HepG2 (cell line): ENCODE results near the gene PPP1R18. TPM values are rescaled to one million over a fixed set of nuclear protein-coding genes. Genes with fewer than 3 reads are reported as not detected.
A peak's percentile ranks its signal among the peaks of the same experiment; 100 is the strongest.

Experiments used
- DNMT3B ChIP-seq: conservative IDR thresholded peaks from 2 replicates; pipeline ENCODE4 v1.6.1; 2016; ENCODE audit warnings: missing biosample characterization, control low read depth
- DZIP1 ChIP-seq: sonication (generic); formaldehyde crosslinking; IDR thresholded peaks from 2 replicates; pipeline ENCODE4 v1.5.0; 2020; ENCODE audit warnings: mild to moderate bottlenecking, missing genetic modification reagents
- FIP1L1 ChIP-seq: fragments of 200-400 bp; formaldehyde crosslinking; IDR thresholded peaks from 2 replicates; pipeline ENCODE4 v1.6.1; 2018; ENCODE audit warnings: low read depth, mild to moderate bottlenecking, low read length, moderate library complexity, borderline replicate concordance; ENCODE audit not compliant: insufficient read depth
- GFI1 ChIP-seq: sonication (generic); formaldehyde crosslinking; IDR thresholded peaks from 2 replicates; pipeline ENCODE4 v1.5.0; 2020; ENCODE audit warnings: missing genetic modification reagents, mild to moderate bottlenecking, borderline replicate concordance
- MED1 ChIP-seq: sonication (generic); formaldehyde crosslinking; IDR thresholded peaks from 2 replicates; pipeline ENCODE4 v1.4.0; 2020; ENCODE audit warnings: missing genetic modification reagents
- SCMH1 ChIP-seq: sonication (generic); formaldehyde crosslinking; IDR thresholded peaks from 2 replicates; pipeline ENCODE4 v1.9.0; 2021; ENCODE audit warnings: missing genetic modification reagents, mild to moderate bottlenecking, borderline replicate concordance
- TBP ChIP-seq: sonication (generic); formaldehyde crosslinking; IDR thresholded peaks from 2 replicates; pipeline ENCODE4 v1.5.0; 2020; ENCODE audit warnings: missing genetic modification reagents
- TFDP2 ChIP-seq: sonication (generic); formaldehyde crosslinking; IDR thresholded peaks from 2 replicates; pipeline ENCODE4 v1.4.0; 2020; ENCODE audit warnings: missing genetic modification reagents
- U2AF2 ChIP-seq: fragments of 200-400 bp; formaldehyde crosslinking; IDR thresholded peaks from 2 replicates; pipeline ENCODE4 v1.6.1; 2017; ENCODE audit warnings: low read depth, mild to moderate bottlenecking, low read length
- ZBTB34 ChIP-seq: sonication (generic); formaldehyde crosslinking; IDR thresholded peaks from 2 replicates; pipeline ENCODE4 v1.8.0; 2022; ENCODE audit warnings: mild to moderate bottlenecking, missing genetic modification reagents
- ZNF180 ChIP-seq: sonication (generic); formaldehyde crosslinking; IDR thresholded peaks from 2 replicates; pipeline ENCODE4 v1.4.0; 2020; ENCODE audit warnings: low read depth, missing genetic modification reagents, borderline replicate concordance
- ZNF230 ChIP-seq: sonication (generic); formaldehyde crosslinking; IDR thresholded peaks from 2 replicates; pipeline ENCODE4 v1.4.0; 2020; ENCODE audit warnings: mild to moderate bottlenecking, missing genetic modification reagents
- ZNF709 ChIP-seq: sonication (generic); formaldehyde crosslinking; IDR thresholded peaks from 2 replicates; pipeline ENCODE4 v1.5.0; 2020; ENCODE audit warnings: mild to moderate bottlenecking, missing genetic modification reagents
- ZNF879 ChIP-seq: sonication (generic); formaldehyde crosslinking; IDR thresholded peaks from 2 replicates; pipeline ENCODE4 v1.8.1; 2023; ENCODE audit warnings: missing genetic modification reagents
- ZSCAN22 ChIP-seq: sonication (generic); formaldehyde crosslinking; IDR thresholded peaks from 2 replicates; pipeline ENCODE4 v1.4.0; 2020; ENCODE audit warnings: mild to moderate bottlenecking, missing genetic modification reagents
- polyA plus RNA-seq, 8 experiments: library from polyadenylated mRNA; depleted of rRNA in 3 of 8; stranded (reverse) in 7 of 8; unstranded in 1 of 8; fragments of >200 nt; fragmentation: Illumina TruSeq in 4 of 8; extraction: Trizol in 4 of 8; gene quantifications; 2 replicates each; pipeline versions ENCODE4 v1.2.1 to v1.2.3, GENCODE V29; 2011 to 2016; ENCODE audit warnings: low read depth in 4 of 8, missing spikeins in 1 of 8, mixed read lengths in 1 of 8; ENCODE audit not compliant: insufficient read depth in 1 of 8
- total RNA-seq, 5 experiments: library from RNA; depleted of rRNA; stranded (reverse); fragments of >200 nt; fragmentation: Illumina TruSeq; extraction: Trizol; gene quantifications; 2 replicates each; pipeline ENCODE4 v1.2.3, GENCODE V29; 2016; ENCODE audit warnings: low read depth in 1 of 5
- TF ChIP-seq, protein P1 (sequence below): sonication (generic); formaldehyde crosslinking; IDR thresholded peaks from 2 replicates; pipeline ENCODE4 v1.4.0; 2020; ENCODE audit warnings: mild to moderate bottlenecking, missing genetic modification reagents

PPP1R18 gene
- total and polyA plus RNA-seq, 2 of the 13 experiments (the other 11 are each of a cell fraction or from before 2014, with no cell fraction given), result 4.9 to 9.2 TPM

DNA sequence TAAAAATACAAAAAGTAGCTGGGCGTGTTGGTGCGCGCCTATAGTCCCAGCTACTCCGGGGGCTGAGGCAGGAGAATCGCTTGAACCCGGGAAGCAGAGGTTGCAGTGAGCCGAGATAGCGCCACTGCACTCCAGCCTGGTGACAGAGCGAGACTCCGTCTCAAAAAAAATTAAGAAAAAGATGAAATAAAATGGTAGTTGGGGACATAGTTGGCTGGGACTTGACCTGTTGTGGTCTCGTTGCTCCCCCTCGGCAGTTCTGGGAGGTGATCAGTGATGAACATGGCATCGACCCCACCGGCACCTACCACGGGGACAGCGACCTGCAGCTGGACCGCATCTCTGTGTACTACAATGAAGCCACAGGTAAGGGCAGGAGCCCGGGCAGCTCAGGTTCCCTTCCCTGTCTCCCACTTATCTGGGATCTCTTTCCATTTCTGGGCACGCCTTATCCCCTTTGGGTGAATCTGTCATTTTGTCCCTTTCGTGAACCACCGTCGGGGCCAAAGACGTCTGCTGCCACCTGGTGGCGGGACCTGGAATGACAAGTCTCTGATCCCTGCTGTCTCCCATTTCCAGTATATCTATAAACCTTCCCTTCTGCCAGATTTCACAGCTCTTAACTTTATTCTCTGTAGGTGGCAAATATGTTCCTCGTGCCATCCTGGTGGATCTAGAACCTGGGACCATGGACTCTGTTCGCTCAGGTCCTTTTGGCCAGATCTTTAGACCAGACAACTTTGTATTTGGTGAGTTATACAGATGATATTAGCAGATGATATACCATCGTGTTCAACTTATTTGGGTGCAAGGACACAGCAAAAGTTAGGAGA is 36.1 kb upstream of the PPP1R18 start (continued):
- TF ChIP-seq, protein P1, sequence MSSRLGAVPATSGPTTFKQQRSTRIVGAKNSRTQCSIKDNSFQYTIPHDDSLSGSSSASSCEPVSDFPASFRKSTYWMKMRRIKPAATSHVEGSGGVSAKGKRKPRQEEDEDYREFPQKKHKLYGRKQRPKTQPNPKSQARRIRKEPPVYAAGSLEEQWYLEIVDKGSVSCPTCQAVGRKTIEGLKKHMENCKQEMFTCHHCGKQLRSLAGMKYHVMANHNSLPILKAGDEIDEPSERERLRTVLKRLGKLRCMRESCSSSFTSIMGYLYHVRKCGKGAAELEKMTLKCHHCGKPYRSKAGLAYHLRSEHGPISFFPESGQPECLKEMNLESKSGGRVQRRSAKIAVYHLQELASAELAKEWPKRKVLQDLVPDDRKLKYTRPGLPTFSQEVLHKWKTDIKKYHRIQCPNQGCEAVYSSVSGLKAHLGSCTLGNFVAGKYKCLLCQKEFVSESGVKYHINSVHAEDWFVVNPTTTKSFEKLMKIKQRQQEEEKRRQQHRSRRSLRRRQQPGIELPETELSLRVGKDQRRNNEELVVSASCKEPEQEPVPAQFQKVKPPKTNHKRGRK (CRISPR knock-in tag), result no peak
- TF ChIP-seq U2AF2 (0 out of 2 replicates have a peak, but pooled peaks have one; percentile 32), ZNF709 (CRISPR knock-in tag) (no peak; the same call in 1 of the 2 replicates), ZNF879 (CRISPR knock-in tag) (no peak), ZNF230 (CRISPR knock-in tag) (no peak), TFDP2 (CRISPR knock-in tag) (no peak), DZIP1 (CRISPR knock-in tag) (0 out of 2 replicates have a peak, but pooled peaks have one; percentile 31), ZBTB34 (no peak), TBP (CRISPR knock-in tag) (no peak), SCMH1 (CRISPR knock-in tag) (no peak), ZSCAN22 (CRISPR knock-in tag) (no peak), DNMT3B (CRISPR knock-in tag) (0 out of 2 replicates have a peak, but pooled peaks have one; percentile 18), GFI1 (CRISPR knock-in tag) (0 out of 2 replicates have a peak, but pooled peaks have one; percentile 35), FIP1L1 (no peak), ZNF180 (CRISPR knock-in tag) (no peak), MED1 (CRISPR knock-in tag) (peak; percentile 22; the same call in 1 of the 2 replicates)
